GM13977 (cell line): Measurements from ENCODE around the gene FAM229A.

Experiments used
- DNase-seq: peaks from one replicate; pipeline ENCODE4 v3.0.0; 2012; ENCODE audit warnings: low spot score
- in situ Hi-C: fragments of 300-500 bp; cut with MboI; formaldehyde crosslinking; loops from one replicate; pipeline ENCODE4 v1.12.0; 2022; ENCODE audit warnings: low sequenced_read_pairs, low pct_unique_long_range_greater_than_20kb, mixed read lengths, inconsistent platforms; ENCODE audit not compliant: unreplicated experiment
- TF ChIP-seq, protein P1 (sequence below): IDR thresholded peaks from 2 replicates; pipeline ENCODE4 v1.5.1; 2012; ENCODE audit warnings: mild to moderate bottlenecking, control low read depth; ENCODE audit not compliant: insufficient read depth; ENCODE audit errors: extremely low read depth, missing control alignments

Gene FAM229A

GRCh38 chr1:32339363-32339978 lies 22.8 kb downstream of the FAM229A start:
- in situ Hi-C loops: no loop called here
- DNase-seq: peak; percentile 70
- TF ChIP-seq, protein P1, sequence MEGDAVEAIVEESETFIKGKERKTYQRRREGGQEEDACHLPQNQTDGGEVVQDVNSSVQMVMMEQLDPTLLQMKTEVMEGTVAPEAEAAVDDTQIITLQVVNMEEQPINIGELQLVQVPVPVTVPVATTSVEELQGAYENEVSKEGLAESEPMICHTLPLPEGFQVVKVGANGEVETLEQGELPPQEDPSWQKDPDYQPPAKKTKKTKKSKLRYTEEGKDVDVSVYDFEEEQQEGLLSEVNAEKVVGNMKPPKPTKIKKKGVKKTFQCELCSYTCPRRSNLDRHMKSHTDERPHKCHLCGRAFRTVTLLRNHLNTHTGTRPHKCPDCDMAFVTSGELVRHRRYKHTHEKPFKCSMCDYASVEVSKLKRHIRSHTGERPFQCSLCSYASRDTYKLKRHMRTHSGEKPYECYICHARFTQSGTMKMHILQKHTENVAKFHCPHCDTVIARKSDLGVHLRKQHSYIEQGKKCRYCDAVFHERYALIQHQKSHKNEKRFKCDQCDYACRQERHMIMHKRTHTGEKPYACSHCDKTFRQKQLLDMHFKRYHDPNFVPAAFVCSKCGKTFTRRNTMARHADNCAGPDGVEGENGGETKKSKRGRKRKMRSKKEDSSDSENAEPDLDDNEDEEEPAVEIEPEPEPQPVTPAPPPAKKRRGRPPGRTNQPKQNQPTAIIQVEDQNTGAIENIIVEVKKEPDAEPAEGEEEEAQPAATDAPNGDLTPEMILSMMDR: no peak

- in situ Hi-C loops: no loop called here
- TF ChIP-seq, protein P1: no peak
- no peak for DNase-seq
Observed at GRCh38 chr1:32338637-32339145, 23.6 kb downstream of the FAM229A start.

- TF ChIP-seq, protein P1: no peak
- in situ Hi-C loops: no loop called here
- DNase-seq: no peak
Observed at GRCh38 chr1:32337855-32338636, 24.2 kb downstream of the FAM229A start.

DNA sequence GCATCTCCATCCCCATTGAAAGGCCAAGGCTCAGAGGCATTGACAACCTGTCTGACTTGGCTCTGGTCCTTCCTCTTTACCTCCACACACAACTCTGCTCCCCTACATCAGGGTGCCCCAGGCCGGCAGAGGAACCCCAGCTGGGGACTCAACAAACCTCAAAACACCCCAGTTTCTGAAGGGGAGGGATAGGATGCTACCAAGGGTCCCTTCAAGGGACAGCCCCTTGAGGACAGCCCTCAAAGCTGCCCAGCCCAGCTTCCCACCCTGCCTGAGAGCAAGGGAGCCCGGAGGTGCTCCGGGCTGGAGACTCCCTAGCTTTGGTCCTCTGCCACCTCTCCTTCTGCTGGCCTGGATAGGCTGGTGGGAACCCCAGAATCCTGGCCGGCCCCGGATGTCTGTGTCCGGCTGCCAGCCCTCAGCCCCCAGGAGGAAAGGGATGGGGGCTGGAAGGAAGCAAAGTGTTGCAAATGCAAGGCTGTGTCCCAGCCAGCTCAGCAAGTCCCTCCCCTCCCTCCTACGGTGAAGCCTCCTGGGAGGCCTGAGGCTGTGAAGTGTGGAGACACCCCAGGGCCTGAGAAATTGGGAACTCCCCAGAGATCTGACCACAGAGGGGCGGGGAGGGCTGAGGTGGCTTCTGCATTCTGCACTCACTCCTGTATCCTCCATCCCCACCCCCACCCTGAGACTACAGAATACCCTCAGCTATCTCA lies 25.2 kb downstream of the FAM229A start:
- in situ Hi-C loops: no loop called here
- TF ChIP-seq, protein P1: no peak
- peak; percentile 78 for DNase-seq

DNA sequence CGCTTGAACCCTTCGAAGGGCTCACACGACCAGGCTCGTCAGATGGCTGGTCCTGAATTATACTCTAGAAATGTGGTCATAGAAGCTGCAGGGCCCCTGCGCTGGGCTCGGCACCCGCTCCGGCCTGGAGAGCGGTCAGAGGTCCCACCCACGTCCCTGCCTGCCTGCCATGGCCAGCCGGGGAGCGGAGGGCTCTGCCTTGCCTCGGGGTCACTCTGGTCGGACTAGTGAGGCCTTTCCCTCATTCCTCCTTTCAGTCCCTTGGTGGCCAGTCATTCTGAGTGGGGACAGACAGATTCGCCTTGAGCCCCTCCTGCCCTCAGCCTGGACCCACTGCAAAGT lies 25.7 kb downstream of the FAM229A start:
- DNase-seq: no peak
- TF ChIP-seq, protein P1: no peak
- in situ Hi-C loops: no loop called here

GRCh38 chr1:32335790-32336590 lies 26.3 kb downstream of the FAM229A start, which contains the start of gene MARCKSL1:
MARCKSL1 (minus strand) TSS chr1:32336233; CDS start chr1:32336033, 200 bp downstream.
- DNase-seq: peak; percentile 90
- in situ Hi-C loops: no loop called here
- TF ChIP-seq, protein P1: no peak
